Retinal pigment epithelial cell (primary cell): ENCODE data around the gene TSKU.
"Not testable (repeated sequence)": the region's sequence is repeated elsewhere in the genome, so short reads cannot be mapped to it uniquely, and the experiment has no call there.

Source experiments
- DNase-seq: peaks from one replicate; pipeline ENCODE4 v3.0.0-alpha.2; 2010; ENCODE audit warnings: low read depth
- H3K4me3 ChIP-seq: 2 replicates; pipeline ENCODE4 v1.5.1; 2011; ENCODE audit warnings: mild to moderate bottlenecking, low read length, control low read depth, moderate library complexity
- TF ChIP-seq, protein P1 (sequence below): conservative IDR thresholded peaks from 2 replicates; pipeline ENCODE4 v1.5.1; 2011; ENCODE audit warnings: low read depth, low read length, control low read depth, inconsistent platforms

The TSKU gene, protein sequence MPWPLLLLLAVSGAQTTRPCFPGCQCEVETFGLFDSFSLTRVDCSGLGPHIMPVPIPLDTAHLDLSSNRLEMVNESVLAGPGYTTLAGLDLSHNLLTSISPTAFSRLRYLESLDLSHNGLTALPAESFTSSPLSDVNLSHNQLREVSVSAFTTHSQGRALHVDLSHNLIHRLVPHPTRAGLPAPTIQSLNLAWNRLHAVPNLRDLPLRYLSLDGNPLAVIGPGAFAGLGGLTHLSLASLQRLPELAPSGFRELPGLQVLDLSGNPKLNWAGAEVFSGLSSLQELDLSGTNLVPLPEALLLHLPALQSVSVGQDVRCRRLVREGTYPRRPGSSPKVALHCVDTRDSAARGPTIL

DNA sequence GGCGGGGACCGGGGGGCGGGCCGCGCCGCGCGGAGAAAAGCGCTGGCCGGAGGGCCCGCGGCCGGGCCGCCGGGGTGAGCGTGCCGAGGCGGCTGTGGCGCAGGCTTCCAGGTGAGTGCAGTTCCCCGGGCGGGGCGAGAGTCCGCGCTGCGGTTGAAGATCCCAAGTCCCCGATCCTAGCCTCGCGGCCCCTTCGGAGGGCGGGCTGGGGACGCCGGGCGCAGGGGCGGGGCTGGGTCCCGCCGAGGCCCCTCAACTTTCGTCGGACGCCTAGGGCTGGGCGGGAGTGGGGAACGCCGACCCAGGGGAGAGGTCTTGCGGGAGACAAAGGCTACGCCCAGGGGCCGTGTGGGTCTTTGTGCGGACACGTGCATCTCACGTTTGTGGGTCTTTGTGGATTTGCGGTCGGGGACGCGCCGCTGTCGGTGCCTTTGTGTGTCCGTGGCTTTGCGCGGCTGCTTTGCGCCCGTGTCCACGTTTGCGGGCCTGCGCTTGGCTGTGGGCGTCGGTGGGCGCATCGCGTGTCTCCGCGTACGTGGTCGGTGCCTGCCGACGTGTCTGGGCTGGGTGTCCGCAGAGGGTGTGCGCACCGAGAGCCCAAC is at the start of gene TSKU:
Gene TSKU, plus strand, starts transcription at position 63 of the 602 bp plus-strand sequence. CDS start 12,261 bp downstream, outside the sequence.
- no peak for DNase-seq

DNA sequence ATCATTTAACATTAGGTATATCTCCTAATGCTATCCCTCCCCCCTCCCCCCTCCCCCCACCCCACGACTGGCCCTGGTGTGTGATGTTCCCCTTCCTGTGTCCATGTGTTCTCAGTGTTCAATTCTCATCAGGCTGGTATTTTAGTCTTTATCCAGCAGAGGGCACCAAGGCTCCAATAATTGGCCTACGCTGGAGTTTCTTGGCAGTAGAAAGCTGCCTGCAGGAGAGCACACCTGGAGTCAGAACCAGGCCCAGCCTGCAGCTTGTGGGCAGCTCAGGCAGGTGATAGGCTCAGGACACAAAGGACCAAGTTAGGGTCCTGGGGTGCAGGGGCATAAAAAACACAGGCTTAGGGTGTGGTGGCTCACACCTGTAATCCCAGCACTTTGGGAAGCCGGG is 49.2 kb upstream of the TSKU start:
- TF ChIP-seq, protein P1, sequence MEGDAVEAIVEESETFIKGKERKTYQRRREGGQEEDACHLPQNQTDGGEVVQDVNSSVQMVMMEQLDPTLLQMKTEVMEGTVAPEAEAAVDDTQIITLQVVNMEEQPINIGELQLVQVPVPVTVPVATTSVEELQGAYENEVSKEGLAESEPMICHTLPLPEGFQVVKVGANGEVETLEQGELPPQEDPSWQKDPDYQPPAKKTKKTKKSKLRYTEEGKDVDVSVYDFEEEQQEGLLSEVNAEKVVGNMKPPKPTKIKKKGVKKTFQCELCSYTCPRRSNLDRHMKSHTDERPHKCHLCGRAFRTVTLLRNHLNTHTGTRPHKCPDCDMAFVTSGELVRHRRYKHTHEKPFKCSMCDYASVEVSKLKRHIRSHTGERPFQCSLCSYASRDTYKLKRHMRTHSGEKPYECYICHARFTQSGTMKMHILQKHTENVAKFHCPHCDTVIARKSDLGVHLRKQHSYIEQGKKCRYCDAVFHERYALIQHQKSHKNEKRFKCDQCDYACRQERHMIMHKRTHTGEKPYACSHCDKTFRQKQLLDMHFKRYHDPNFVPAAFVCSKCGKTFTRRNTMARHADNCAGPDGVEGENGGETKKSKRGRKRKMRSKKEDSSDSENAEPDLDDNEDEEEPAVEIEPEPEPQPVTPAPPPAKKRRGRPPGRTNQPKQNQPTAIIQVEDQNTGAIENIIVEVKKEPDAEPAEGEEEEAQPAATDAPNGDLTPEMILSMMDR: peak; percentile 61
- not testable (repeated sequence) for DNase-seq, H3K4me3 ChIP-seq

More for the DNA sequence above, at the start of gene TSKU:
- peak within 1 kb of the TSS; percentile 90 for H3K4me3 ChIP-seq
- TF ChIP-seq, protein P1: no peak

DNA sequence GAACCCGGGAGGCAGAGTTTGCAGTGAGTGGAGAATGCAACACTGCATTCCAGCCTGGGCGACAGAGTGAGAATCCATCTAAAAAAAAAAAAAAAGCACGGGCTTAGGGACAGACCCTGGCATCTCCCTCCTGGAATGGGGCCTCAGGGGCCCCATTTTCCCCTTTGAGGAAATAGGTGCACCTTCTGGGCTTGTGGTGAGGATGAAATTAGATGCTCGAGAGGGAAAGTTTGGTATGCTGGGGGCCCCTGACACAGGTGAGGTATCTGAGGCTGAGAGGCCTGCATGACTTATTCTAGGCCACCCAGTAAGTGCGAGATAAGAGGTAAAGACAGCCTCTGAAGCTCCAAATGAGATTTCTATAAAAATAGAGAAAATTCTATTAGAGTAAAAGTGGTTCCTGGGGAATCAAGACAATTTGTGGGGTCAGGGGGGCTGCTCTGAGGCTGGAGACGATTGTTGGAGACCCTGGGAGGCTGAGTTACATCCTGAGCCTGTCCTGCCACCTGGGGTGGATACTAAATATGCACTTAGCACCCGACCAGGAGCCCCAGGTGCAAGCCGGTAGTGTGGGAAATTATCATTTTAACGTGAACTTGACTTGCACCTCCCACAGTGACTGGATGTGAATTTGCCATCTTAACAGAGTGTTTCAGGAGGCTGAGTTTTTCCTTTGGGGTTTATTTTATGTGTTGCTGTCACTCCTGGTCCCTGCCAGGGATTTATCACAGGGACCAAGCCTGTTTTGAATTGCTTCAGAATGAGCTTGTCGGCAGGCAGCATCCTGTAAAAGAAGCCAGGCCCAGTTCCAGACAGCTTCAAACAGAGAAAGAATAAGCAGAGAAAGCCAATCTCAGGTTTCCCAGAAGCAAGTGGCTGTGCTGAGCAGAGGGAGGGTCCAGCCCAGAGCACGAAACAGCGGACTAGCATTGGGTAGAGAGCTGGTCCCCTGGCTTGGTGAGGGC is 48.4 kb upstream of the TSKU start:
- TF ChIP-seq, protein P1: no peak
- H3K4me3 ChIP-seq: no peak overlapping the region
- no peak for DNase-seq

DNA sequence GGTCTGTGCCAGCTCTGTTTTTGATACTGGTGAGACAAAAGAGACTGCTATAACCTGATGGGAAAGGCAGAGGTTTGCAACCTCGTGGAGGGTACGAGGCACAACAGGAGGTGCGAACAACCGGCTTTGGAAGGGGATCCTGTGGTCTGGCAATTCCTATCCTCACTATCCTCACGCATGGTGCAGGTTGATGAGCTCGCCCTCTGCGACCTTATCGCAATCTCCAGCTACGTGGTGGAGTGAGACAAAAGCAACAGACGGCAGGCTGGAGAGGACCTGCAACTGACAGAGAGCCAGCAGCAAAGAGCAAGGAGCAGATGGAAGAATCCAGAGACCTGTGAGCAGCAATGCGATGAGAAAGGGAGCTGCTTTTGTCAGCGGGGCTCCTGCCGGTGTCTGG is 47.3 kb upstream of the TSKU start:
- no peak for DNase-seq
- TF ChIP-seq, protein P1: no peak
- H3K4me3 ChIP-seq: no peak overlapping the region

DNA sequence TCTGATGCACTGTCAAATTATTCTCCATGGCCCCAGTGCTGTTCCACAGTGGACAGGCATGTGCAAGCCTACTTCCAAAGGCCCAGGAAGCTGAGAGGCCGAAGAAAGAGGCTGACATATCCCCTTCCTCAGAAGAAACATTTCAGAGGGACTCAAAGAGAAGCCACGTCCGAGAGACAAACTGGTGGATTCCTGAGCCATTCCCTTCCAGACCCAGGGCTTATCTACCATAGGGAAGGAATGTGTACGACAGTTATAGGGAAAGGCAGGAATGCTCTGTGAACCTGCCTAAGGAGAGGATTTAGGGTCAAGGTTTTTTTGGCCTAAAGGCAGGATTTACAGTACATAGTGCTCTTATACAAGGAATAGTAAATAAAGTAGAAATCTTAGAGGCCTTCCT is 46.9 kb upstream of the TSKU start:
- no peak overlapping the region for H3K4me3 ChIP-seq
- no peak for DNase-seq
- TF ChIP-seq, protein P1: no peak

DNA sequence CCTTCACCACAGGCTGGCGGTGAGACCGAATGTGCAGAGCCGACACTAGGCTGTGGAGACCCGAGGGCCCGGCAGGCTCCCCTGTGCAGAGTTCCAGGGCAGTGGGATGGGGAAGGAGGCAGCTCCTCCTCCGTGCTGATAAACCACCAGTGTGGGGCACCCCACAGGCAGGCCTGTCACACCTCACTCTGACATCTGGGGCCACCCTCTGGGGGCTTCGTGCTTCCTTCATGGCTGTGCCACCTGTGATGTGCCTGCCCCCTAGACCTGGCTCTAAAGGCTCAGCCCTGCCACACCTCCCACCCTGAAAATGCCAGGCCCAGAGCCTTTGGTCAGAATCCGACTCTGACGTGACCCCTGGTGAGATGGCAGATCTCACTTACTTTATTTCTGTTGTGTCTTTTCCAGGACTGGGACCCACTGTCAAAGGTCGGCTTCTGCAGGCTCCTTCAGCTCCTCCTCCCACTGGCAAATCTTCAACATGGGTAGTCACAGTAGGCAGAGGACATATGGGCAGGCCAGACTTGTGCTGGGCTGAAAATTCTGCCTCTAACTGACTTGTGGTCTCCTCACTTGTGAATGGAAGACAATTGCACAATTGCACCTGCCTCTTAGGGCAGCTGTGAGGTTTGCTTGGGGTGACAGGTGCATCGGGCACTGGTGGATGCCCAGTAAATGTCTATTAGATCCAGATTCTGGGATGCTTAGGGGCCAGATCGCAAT is 46.2 kb upstream of the TSKU start:
- TF ChIP-seq, protein P1: no peak
- DNase-seq: no peak
- H3K4me3 ChIP-seq: no peak overlapping the region
